ENCODE measurements around the gene AGAP3.

GRCh38 chr7:151094675-151095074 lies 8.4 kb downstream of the AGAP3 start:
- TF ChIP-seq REST (IDR thresholded peaks at IDR 0.05; ENCODE audit: insufficient read depth in 1 of 2, low read depth in 2 of 2, low read length in 1 of 2) = no peak
- TF ChIP-seq POLR2AphosphoS5 (IDR thresholded peaks at IDR 0.05; ENCODE audit: low read depth, low read length) = no peak

All from Panc1 (cell line).